Measurements from ENCODE around the gene DISC1.
"Not testable (repeated sequence)": the region's sequence is repeated elsewhere in the genome, so short reads cannot be mapped to it uniquely, and the experiment has no call there.

Gene DISC1

GRCh38 chr1:231663211-231663792 lies 36.7 kb downstream of the DISC1 start:
- H3K9me3 ChIP-seq (ENCODE audit: control insufficient read depth, low read length) = no peaks in the 10 kb centered on the region
- H3K4me3 ChIP-seq (ENCODE audit: low read length) = no peak overlapping the region
- H3K4me1 ChIP-seq (ENCODE audit: control insufficient read depth, insufficient read depth, low read length) = no peaks in the 10 kb centered on the region
- no peak overlapping the region for H3K9ac ChIP-seq (ENCODE audit: low read length)
- DNase-seq (ENCODE audit: low read depth) = peak; percentile 6
- H3K27me3 ChIP-seq (replicated peaks; ENCODE audit: control insufficient read depth, insufficient read depth, low read length) = no peaks in the 10 kb centered on the region
- no peaks in the 10 kb centered on the region for H3K36me3 ChIP-seq (ENCODE audit: control insufficient read depth, insufficient read depth, low read length, severe bottlenecking)

- H3K4me1 ChIP-seq (ENCODE audit: control insufficient read depth, insufficient read depth, low read length) = no peaks in the 10 kb centered on the region
- no peak overlapping the region for H3K9ac ChIP-seq (ENCODE audit: low read length)
- H3K27me3 ChIP-seq (replicated peaks; ENCODE audit: control insufficient read depth, insufficient read depth, low read length) = no peaks in the 10 kb centered on the region
- no peak overlapping the region for H3K4me3 ChIP-seq (ENCODE audit: low read length)
- H3K36me3 ChIP-seq (ENCODE audit: control insufficient read depth, insufficient read depth, low read length, severe bottlenecking) = no peaks in the 10 kb centered on the region
- H3K9me3 ChIP-seq (ENCODE audit: control insufficient read depth, low read length) = peaks cover 5% of the 10 kb centered on the region
- DNase-seq (ENCODE audit: low read depth) = no peak
Measured at GRCh38 chr1:231665101-231665500, 38.5 kb downstream of the DISC1 start.

DNA sequence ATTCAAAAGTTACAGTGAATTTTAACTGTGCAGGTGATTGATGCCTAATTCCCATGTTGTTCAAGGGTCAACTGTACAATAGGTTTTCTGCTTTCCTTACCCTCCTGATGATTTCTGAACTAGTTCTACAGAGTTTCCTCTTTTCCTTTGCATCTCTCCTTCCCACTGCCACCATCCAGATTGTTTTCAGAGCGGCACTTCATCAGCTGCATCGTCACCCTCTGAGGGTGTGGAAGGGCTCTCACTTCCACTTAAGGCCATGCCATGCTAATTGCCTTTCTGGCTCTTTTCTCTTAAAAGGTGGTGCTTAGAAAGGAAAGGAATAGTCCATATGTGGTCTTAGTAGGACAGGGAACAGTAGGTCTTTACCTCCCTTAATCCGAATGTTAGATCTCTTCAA lies 39.1 kb downstream of the DISC1 start:
- no peaks in the 10 kb centered on the region for H3K36me3 ChIP-seq (ENCODE audit: control insufficient read depth, insufficient read depth, low read length, severe bottlenecking)
- no peak for DNase-seq (ENCODE audit: low read depth)
- H3K4me1 ChIP-seq (ENCODE audit: control insufficient read depth, insufficient read depth, low read length) = no peaks in the 10 kb centered on the region
- H3K9me3 ChIP-seq (ENCODE audit: control insufficient read depth, low read length) = peaks cover 11% of the 10 kb centered on the region
- no peaks in the 10 kb centered on the region for H3K27me3 ChIP-seq (replicated peaks; ENCODE audit: control insufficient read depth, insufficient read depth, low read length)
- no peak overlapping the region for H3K4me3 ChIP-seq (ENCODE audit: low read length)
- H3K9ac ChIP-seq (ENCODE audit: low read length) = no peak overlapping the region

GRCh38 chr1:231666220-231666936 lies 39.8 kb downstream of the DISC1 start:
- Histone ChIP-seq H3K9ac (ENCODE audit: low read length) (no peak overlapping the region), H3K36me3 (ENCODE audit: control insufficient read depth, insufficient read depth, low read length, severe bottlenecking) (no peaks in the 10 kb centered on the region), H3K4me3 (ENCODE audit: low read length) (no peak overlapping the region), H3K9me3 (ENCODE audit: control insufficient read depth, low read length) (peaks cover 13% of the 10 kb centered on the region), H3K27me3 (replicated peaks; ENCODE audit: control insufficient read depth, insufficient read depth, low read length) (no peaks in the 10 kb centered on the region), H3K4me1 (ENCODE audit: control insufficient read depth, insufficient read depth, low read length) (no peaks in the 10 kb centered on the region)
- no peak for DNase-seq (ENCODE audit: low read depth)

GRCh38 chr1:231666937-231667608 lies 40.5 kb downstream of the DISC1 start:
- H3K9me3 ChIP-seq (ENCODE audit: control insufficient read depth, low read length) = peaks cover 13% of the 10 kb centered on the region
- H3K36me3 ChIP-seq (ENCODE audit: control insufficient read depth, insufficient read depth, low read length, severe bottlenecking) = no peaks in the 10 kb centered on the region
- no peaks in the 10 kb centered on the region for H3K4me1 ChIP-seq (ENCODE audit: control insufficient read depth, insufficient read depth, low read length)
- DNase-seq (ENCODE audit: low read depth) = no peak
- H3K4me3 ChIP-seq (ENCODE audit: low read length) = no peak overlapping the region
- no peak overlapping the region for H3K9ac ChIP-seq (ENCODE audit: low read length)
- H3K27me3 ChIP-seq (replicated peaks; ENCODE audit: control insufficient read depth, insufficient read depth, low read length) = no peaks in the 10 kb centered on the region

GRCh38 chr1:231667896-231668506 lies 41.4 kb downstream of the DISC1 start:
- Histone ChIP-seq H3K27me3 (replicated peaks; ENCODE audit: control insufficient read depth, insufficient read depth, low read length) (no peaks in the 10 kb centered on the region), H3K4me3 (ENCODE audit: low read length) (no peak overlapping the region), H3K36me3 (ENCODE audit: control insufficient read depth, insufficient read depth, low read length, severe bottlenecking) (no peaks in the 10 kb centered on the region), H3K9me3 (ENCODE audit: control insufficient read depth, low read length) (peaks cover 13% of the 10 kb centered on the region), H3K4me1 (ENCODE audit: control insufficient read depth, insufficient read depth, low read length) (no peaks in the 10 kb centered on the region), H3K9ac (ENCODE audit: low read length) (no peak overlapping the region)
- no peak for DNase-seq (ENCODE audit: low read depth)

GRCh38 chr1:231668826-231669225 lies 42.2 kb downstream of the DISC1 start:
- DNase-seq (ENCODE audit: low read depth) = no peak
- Histone ChIP-seq H3K36me3 (ENCODE audit: control insufficient read depth, insufficient read depth, low read length, severe bottlenecking) (no peaks in the 10 kb centered on the region), H3K4me3 (ENCODE audit: low read length) (no peak overlapping the region), H3K9me3 (ENCODE audit: control insufficient read depth, low read length) (peaks cover 13% of the 10 kb centered on the region), H3K9ac (ENCODE audit: low read length) (no peak overlapping the region), H3K27me3 (replicated peaks; ENCODE audit: control insufficient read depth, insufficient read depth, low read length) (no peaks in the 10 kb centered on the region), H3K4me1 (ENCODE audit: control insufficient read depth, insufficient read depth, low read length) (no peaks in the 10 kb centered on the region)

DNA sequence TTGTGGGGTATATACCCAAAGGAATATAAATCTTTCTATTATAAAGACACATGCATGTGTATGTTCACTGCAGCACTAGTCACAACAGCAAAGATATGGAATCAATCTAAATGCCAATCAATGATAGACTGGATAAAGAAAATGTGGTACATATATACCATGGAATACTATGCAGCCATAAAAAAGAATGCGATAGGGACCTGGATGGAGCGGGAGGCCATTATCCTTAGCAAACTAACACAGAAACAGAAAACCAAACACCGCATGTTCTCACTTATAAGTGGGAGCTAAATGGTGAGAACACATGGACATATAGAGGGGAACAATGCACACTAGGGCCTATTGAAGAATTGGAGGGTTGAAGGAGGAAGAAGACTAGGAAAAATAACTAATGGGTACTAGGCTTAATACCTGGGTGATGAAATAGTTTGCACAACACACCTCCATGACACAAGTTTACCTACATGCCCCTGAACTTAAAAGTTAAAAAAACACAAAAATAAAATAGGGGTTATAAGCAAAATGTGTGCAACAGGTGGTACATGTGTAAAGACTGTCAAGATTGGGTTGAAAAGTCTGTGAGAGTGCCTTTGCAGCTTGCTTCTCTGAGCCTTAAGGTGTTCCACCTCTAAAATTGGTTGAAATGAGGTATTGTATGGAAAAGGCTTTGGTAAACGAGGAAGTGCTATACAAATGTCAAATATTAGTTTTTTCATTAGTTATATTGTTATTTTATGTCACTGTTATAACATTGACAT lies 43.5 kb downstream of the DISC1 start:
- not testable (repeated sequence) for H3K27me3 ChIP-seq (replicated peaks; ENCODE audit: control insufficient read depth, insufficient read depth, low read length); H3K4me3 ChIP-seq (ENCODE audit: low read length); H3K36me3 ChIP-seq (ENCODE audit: control insufficient read depth, insufficient read depth, low read length, severe bottlenecking); H3K9ac ChIP-seq (ENCODE audit: low read length); DNase-seq (ENCODE audit: low read depth); H3K4me1 ChIP-seq (ENCODE audit: control insufficient read depth, insufficient read depth, low read length)
- H3K9me3 ChIP-seq (ENCODE audit: control insufficient read depth, low read length) = peaks cover 13% of the 10 kb centered on the region

GRCh38 chr1:231670755-231671154 lies 44.2 kb downstream of the DISC1 start:
- Histone ChIP-seq H3K27me3 (replicated peaks; ENCODE audit: control insufficient read depth, insufficient read depth, low read length) (no peaks in the 10 kb centered on the region), H3K9ac (ENCODE audit: low read length) (no peak overlapping the region), H3K36me3 (ENCODE audit: control insufficient read depth, insufficient read depth, low read length, severe bottlenecking) (no peaks in the 10 kb centered on the region), H3K4me1 (ENCODE audit: control insufficient read depth, insufficient read depth, low read length) (no peaks in the 10 kb centered on the region), H3K4me3 (ENCODE audit: low read length) (no peak overlapping the region), H3K9me3 (ENCODE audit: control insufficient read depth, low read length) (peaks cover 13% of the 10 kb centered on the region)
- no peak for DNase-seq (ENCODE audit: low read depth)

GRCh38 chr1:231674575-231674974 lies 48.0 kb downstream of the DISC1 start:
- DNase-seq (ENCODE audit: low read depth) = no peak
- Histone ChIP-seq H3K4me3 (ENCODE audit: low read length) (no peak overlapping the region), H3K36me3 (ENCODE audit: control insufficient read depth, insufficient read depth, low read length, severe bottlenecking) (no peaks in the 10 kb centered on the region), H3K9ac (ENCODE audit: low read length) (no peak overlapping the region), H3K9me3 (ENCODE audit: control insufficient read depth, low read length) (peaks cover 10% of the 10 kb centered on the region), H3K4me1 (ENCODE audit: control insufficient read depth, insufficient read depth, low read length) (peaks cover 19% of the 10 kb centered on the region), H3K27me3 (replicated peaks; ENCODE audit: control insufficient read depth, insufficient read depth, low read length) (no peaks in the 10 kb centered on the region)

GRCh38 chr1:231676487-231676886 lies 49.9 kb downstream of the DISC1 start:
- H3K4me3 ChIP-seq (ENCODE audit: low read length) = no peak overlapping the region
- peak; percentile 40 for DNase-seq (ENCODE audit: low read depth)
- H3K4me1 ChIP-seq (ENCODE audit: control insufficient read depth, insufficient read depth, low read length) = peaks cover 19% of the 10 kb centered on the region
- no peaks in the 10 kb centered on the region for H3K9me3 ChIP-seq (ENCODE audit: control insufficient read depth, low read length)
- H3K36me3 ChIP-seq (ENCODE audit: control insufficient read depth, insufficient read depth, low read length, severe bottlenecking) = no peaks in the 10 kb centered on the region
- peak overlapping the region; percentile 70 for H3K9ac ChIP-seq (ENCODE audit: low read length)
- no peaks in the 10 kb centered on the region for H3K27me3 ChIP-seq (replicated peaks; ENCODE audit: control insufficient read depth, insufficient read depth, low read length)
